Activated CD4-positive, alpha-beta T cell treated with anti-CD3 and anti-CD28 coated beads, Interleukin-2, amount 50 U/mL, for 4 hours (primary cell): ENCODE results near the gene SELENON.

ENCODE experiments used
- DNase-seq, 2 experiments: peaks; one replicate each; pipeline ENCODE4 v3.0.0-alpha.2; 2020

SELENON gene

GRCh38 chr1:25771221-25772114 is 28.5 kb upstream of the SELENON start:
- peak in 1 of 2 experiments; percentile 12 for DNase-seq

GRCh38 chr1:25772164-25772563 is 27.8 kb upstream of the SELENON start:
- DNase-seq = no peak

DNA sequence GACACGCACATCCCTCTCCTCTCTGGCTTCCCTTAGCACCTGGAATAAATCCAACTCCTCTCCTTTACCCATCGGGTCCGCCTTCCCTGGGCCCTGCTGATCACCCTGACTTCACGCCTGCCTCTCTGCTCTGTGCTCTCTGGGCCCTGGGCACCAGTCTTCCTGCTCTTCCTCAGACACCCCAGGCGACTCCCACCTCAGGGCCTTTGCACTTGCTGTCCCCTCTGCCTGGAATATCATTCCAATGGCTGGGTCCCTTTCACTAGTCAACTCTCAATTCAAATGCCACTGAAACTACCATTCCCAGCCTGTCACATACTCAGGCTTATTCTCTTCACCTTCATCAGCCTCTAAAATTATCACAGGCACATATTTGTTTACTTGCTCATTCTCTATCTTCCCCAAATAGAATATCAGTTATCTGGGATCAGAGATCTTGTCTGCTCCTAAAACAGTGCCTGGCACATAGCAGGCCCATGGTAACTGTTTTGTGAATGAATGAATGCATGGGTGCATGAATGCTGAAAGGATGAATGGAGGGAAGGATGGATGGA is 27.2 kb upstream of the SELENON start:
- DNase-seq = no peak

DNA sequence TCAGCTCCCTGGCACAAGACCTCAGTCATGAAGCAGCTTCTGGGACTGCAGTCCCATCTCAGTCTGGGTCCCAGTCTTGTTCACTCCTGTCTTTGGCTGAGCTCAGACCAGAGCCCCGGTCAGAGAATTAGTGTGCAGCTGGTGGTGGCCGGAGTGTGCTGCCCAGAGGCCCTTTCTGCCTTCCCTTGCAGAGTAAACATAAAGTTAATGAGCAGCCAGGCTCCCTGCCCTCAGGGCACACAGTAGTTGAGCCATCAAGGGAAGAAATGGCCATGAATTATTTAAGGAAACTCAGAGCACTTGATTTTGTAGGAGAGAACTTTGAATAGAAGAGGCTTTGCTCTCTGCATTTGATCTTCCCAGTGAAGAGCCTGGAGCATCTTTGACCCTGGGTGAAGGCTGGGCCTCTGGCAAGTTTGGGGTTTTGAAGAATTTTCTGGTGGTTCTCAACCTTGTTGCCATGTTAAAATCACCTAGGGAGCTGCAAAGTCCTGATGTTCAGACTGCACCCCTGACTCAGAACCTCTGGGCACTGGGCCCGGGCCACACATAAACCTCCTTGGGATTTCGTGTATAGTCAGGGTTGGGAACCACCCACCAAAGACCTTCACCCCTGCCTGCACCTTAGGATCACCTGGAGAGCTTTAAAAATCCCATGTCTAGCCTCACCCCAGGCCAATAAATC is 26.4 kb upstream of the SELENON start:
- no peak for DNase-seq

- no peak for DNase-seq
These were observed 25.7 kb upstream of the SELENON start for GRCh38 chr1:25774206-25774803.

- peak; percentile 86 to 89 for DNase-seq
These were observed 24.8 kb upstream of the SELENON start for GRCh38 chr1:25774921-25775771.

DNA sequence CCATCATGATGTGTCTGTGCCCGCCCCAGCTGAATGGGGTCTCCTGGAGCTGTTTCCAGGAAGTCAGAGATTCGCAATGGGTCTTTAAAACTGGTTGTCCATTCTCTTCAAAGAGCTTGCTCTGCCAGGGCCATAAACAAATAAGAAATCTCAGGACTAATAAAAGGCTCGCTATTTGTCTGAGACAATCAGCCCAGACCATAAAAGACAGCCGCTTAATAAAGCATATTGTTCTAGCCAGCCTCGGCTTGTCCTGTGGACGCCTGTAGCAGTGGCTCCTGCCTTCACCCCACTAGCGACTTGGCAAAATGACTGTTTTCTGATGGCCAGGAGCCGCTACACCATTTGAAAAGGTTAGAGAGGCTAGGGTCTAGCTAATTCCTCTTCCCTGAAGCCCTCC is 20.6 kb upstream of the SELENON start:
- DNase-seq = no peak

- no peak for DNase-seq
These were observed 20.1 kb upstream of the SELENON start for GRCh38 chr1:25779894-25780293.

- no peak for DNase-seq
These were observed 19.5 kb upstream of the SELENON start for GRCh38 chr1:25780318-25781129.

GRCh38 chr1:25781130-25781433 is 18.9 kb upstream of the SELENON start:
- no peak for DNase-seq

- DNase-seq = no peak
These were observed 17.3 kb upstream of the SELENON start for GRCh38 chr1:25782608-25783201.

DNA sequence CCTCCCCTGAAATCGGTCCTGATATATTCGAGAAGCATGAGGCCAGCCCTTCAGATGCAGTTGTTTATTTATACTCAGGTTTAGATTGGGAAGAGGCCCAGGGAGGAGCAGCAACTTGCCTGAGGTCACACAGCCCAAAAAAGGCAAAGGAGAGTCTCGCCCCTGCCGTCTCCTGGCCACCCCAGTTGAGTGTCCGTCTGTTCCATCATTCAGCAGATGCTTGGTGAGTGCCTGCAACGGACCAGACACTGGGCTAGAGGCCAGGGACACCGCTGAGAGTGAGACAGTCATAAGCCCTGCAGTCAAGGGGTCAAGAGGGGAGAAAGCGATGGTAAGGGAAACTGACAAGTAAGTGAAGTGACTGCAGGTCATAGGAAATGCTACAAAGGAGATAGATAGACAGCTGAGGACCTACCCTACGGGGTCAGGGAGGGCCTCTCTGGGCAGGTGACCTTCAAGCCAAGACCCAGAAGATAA is 15.4 kb upstream of the SELENON start:
- DNase-seq = no peak

DNA sequence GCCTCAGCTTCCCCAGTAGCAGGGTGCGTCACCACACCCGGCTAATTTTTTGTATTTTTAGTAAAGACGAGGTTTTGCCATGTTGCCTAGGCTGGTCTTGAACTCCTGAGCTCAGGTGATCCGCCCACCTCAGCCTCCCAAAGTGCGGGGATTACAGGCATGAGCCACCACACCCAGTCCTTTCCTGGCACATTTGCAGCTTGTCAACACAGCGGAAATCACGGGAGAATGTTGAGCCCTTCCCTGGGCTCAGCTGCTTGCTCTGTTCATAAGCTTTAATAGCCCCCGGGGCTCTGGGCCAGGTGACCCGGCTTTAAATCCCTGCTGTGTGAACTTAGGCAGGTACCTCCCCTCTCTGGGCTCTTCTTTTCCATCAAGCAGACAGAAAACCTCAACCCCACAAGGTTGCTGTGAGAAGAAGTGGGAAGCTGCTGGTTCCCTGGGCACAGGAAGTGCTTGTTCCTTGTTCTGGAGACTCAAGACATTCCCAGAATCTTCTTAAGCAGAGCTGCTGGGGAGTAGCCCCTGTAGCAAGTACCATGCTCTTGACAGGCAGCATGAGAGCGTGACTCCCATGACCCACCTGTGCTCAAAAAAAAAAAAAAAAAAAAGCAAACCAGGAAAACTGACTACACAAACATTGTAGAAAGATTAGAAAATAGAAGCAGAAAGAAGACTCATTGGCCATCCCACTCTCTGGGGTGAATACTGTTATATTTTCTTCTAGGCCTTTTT is 14.5 kb upstream of the SELENON start:
- no peak for DNase-seq

- no peak for DNase-seq
These were observed 12.9 kb upstream of the SELENON start for GRCh38 chr1:25786887-25787759.

DNA sequence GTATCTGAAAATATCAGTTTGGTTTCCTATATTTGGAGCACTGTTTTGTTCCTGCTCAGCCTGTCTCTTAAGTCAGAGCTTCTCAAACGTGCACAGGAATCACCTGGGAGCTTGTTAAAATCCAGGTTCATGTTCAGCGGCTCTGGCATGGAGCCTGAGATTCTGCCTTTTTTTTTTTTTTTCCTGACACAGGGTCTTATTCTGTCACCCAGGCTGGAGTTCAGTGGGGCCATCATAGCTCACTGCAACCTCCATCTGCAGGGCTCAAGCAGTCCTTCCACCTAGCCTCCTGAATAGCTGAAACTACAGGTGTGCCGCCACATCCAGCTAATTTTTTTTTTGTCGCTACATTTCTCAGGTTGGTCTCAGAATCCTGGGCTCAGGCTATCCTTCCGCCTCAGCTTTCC is 12.2 kb upstream of the SELENON start:
- no peak for DNase-seq

- DNase-seq = no peak
These were observed 9.5 kb upstream of the SELENON start for GRCh38 chr1:25790472-25790871.

GRCh38 chr1:25792115-25792514 is 7.9 kb upstream of the SELENON start:
- no peak for DNase-seq

GRCh38 chr1:25793585-25794170 is 6.3 kb upstream of the SELENON start:
- no peak for DNase-seq

DNA sequence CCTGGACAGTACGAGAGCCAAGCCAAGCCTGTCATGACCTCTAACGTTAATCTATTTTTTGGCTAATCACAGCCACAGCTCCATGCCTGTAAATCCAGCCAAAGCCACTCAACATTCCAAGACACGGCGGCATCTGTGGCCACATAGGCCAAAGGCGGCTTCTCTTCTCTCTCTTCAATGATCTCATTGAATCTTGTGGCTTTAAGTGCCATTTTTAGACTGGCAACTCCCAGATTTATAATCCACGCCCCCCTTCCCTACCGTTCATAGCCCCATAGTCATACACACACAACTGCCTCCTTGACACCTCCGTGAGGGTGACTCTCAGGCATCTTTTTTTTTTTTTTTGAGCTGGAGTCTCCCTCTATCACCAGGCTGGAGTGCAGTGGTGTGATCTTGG is 5.7 kb upstream of the SELENON start:
- no peak for DNase-seq
